ENCODE measurements around the gene PPP1R27.

The PPP1R27 gene

GRCh38 chr17:81822996-81823819 lies 11.6 kb downstream of the PPP1R27 start:
- Mint-ChIP-seq H3K4me3 (no peak overlapping the region), H3K36me3 (ENCODE audit: low read depth) (peaks cover under 1% of the 10 kb centered on the region), H3K27ac (no peak overlapping the region), H3K4me1 (peaks cover 4% of the 10 kb centered on the region), H3K9me3 (no peaks in the 10 kb centered on the region), H3K27me3 (peaks cover 1% of the 10 kb centered on the region)
- no peak for DNase-seq
- no peak for ATAC-seq

GRCh38 chr17:81822312-81822637 lies 12.6 kb downstream of the PPP1R27 start:
- Mint-ChIP-seq H3K36me3 (ENCODE audit: low read depth) (no peaks in the 10 kb centered on the region), H3K4me3 (no peak overlapping the region), H3K4me1 (peaks cover 4% of the 10 kb centered on the region), H3K27me3 (peaks cover 3% of the 10 kb centered on the region), H3K27ac (no peak overlapping the region), H3K9me3 (no peaks in the 10 kb centered on the region)
- no peak for ATAC-seq
- no peak for DNase-seq

- H3K9me3 Mint-ChIP-seq, result no peaks in the 10 kb centered on the region
- peaks cover 4% of the 10 kb centered on the region for H3K4me1 Mint-ChIP-seq
- ATAC-seq, result no peak
- no peaks in the 10 kb centered on the region for H3K36me3 Mint-ChIP-seq (ENCODE audit: low read depth)
- no peak overlapping the region for H3K4me3 Mint-ChIP-seq
- no peak overlapping the region for H3K27ac Mint-ChIP-seq
- peaks cover 5% of the 10 kb centered on the region for H3K27me3 Mint-ChIP-seq
- no peak for DNase-seq
These were observed 13.1 kb downstream of the PPP1R27 start for GRCh38 chr17:81821603-81822311.

- no peaks in the 10 kb centered on the region for H3K9me3 Mint-ChIP-seq
- H3K27ac Mint-ChIP-seq, result no peak overlapping the region
- peak; percentile 35 for ATAC-seq
- H3K36me3 Mint-ChIP-seq (ENCODE audit: low read depth), result no peaks in the 10 kb centered on the region
- H3K4me1 Mint-ChIP-seq, result peaks cover 3% of the 10 kb centered on the region
- no peak for DNase-seq
- H3K27me3 Mint-ChIP-seq, result peaks cover 9% of the 10 kb centered on the region
- no peak overlapping the region for H3K4me3 Mint-ChIP-seq
These were observed 13.7 kb downstream of the PPP1R27 start for GRCh38 chr17:81821147-81821546.

- Mint-ChIP-seq H3K9me3 (no peaks in the 10 kb centered on the region), H3K27me3 (peaks cover 10% of the 10 kb centered on the region), H3K27ac (no peak overlapping the region), H3K4me3 (no peak overlapping the region), H3K36me3 (ENCODE audit: low read depth) (no peaks in the 10 kb centered on the region), H3K4me1 (no peaks in the 10 kb centered on the region)
- ATAC-seq (no peak), DNase-seq (no peak)
These were observed 15.1 kb downstream of the PPP1R27 start for GRCh38 chr17:81819708-81820107.

GRCh38 chr17:81817758-81818147 lies 17.1 kb downstream of the PPP1R27 start:
- no peaks in the 10 kb centered on the region for H3K9me3 Mint-ChIP-seq
- H3K4me1 Mint-ChIP-seq, result no peaks in the 10 kb centered on the region
- ATAC-seq (no peak), DNase-seq (no peak)
- no peaks in the 10 kb centered on the region for H3K36me3 Mint-ChIP-seq (ENCODE audit: low read depth)
- H3K4me3 Mint-ChIP-seq, result no peak overlapping the region
- no peak overlapping the region for H3K27ac Mint-ChIP-seq
- peaks cover 10% of the 10 kb centered on the region for H3K27me3 Mint-ChIP-seq

GRCh38 chr17:81815646-81815986 lies 19.2 kb downstream of the PPP1R27 start:
- H3K4me3 Mint-ChIP-seq, result no peak overlapping the region
- no peak overlapping the region for H3K27ac Mint-ChIP-seq
- H3K4me1 Mint-ChIP-seq, result no peaks in the 10 kb centered on the region
- no peaks in the 10 kb centered on the region for H3K36me3 Mint-ChIP-seq (ENCODE audit: low read depth)
- DNase-seq (no peak), ATAC-seq (no peak)
- peaks cover 10% of the 10 kb centered on the region for H3K27me3 Mint-ChIP-seq
- H3K9me3 Mint-ChIP-seq, result no peaks in the 10 kb centered on the region

- ATAC-seq (no peak), DNase-seq (no peak)
- H3K27ac Mint-ChIP-seq, result no peak overlapping the region
- no peaks in the 10 kb centered on the region for H3K36me3 Mint-ChIP-seq (ENCODE audit: low read depth)
- no peak overlapping the region for H3K4me3 Mint-ChIP-seq
- H3K27me3 Mint-ChIP-seq, result peaks cover 10% of the 10 kb centered on the region
- no peaks in the 10 kb centered on the region for H3K4me1 Mint-ChIP-seq
- no peaks in the 10 kb centered on the region for H3K9me3 Mint-ChIP-seq
These were observed 19.9 kb downstream of the PPP1R27 start for GRCh38 chr17:81814748-81815645.

- no peaks in the 10 kb centered on the region for H3K9me3 Mint-ChIP-seq
- H3K4me3 Mint-ChIP-seq, result no peak overlapping the region
- DNase-seq, result no peak
- no peaks in the 10 kb centered on the region for H3K4me1 Mint-ChIP-seq
- no peak overlapping the region for H3K27ac Mint-ChIP-seq
- ATAC-seq, result no peak
- H3K36me3 Mint-ChIP-seq (ENCODE audit: low read depth), result no peaks in the 10 kb centered on the region
- peaks cover 17% of the 10 kb centered on the region for H3K27me3 Mint-ChIP-seq
These were observed 20.8 kb downstream of the PPP1R27 start for GRCh38 chr17:81813861-81814683.

GRCh38 chr17:81813371-81813684 lies 21.5 kb downstream of the PPP1R27 start:
- Mint-ChIP-seq H3K4me3 (no peak overlapping the region), H3K27ac (no peak overlapping the region), H3K9me3 (no peaks in the 10 kb centered on the region), H3K4me1 (no peaks in the 10 kb centered on the region), H3K27me3 (peaks cover 18% of the 10 kb centered on the region), H3K36me3 (ENCODE audit: low read depth) (no peaks in the 10 kb centered on the region)
- no peak for DNase-seq
- no peak for ATAC-seq

- no peak overlapping the region for H3K4me3 Mint-ChIP-seq
- H3K9me3 Mint-ChIP-seq, result no peaks in the 10 kb centered on the region
- no peaks in the 10 kb centered on the region for H3K36me3 Mint-ChIP-seq (ENCODE audit: low read depth)
- ATAC-seq, result no peak
- DNase-seq, result no peak
- H3K27me3 Mint-ChIP-seq, result peaks cover 17% of the 10 kb centered on the region
- H3K27ac Mint-ChIP-seq, result no peak overlapping the region
- no peaks in the 10 kb centered on the region for H3K4me1 Mint-ChIP-seq
These were observed 22.1 kb downstream of the PPP1R27 start for GRCh38 chr17:81812571-81813370.

GRCh38 chr17:81811705-81812570 lies 22.9 kb downstream of the PPP1R27 start:
- no peak for DNase-seq
- H3K4me1 Mint-ChIP-seq, result no peaks in the 10 kb centered on the region
- no peak for ATAC-seq
- H3K27me3 Mint-ChIP-seq, result peaks cover 18% of the 10 kb centered on the region
- H3K36me3 Mint-ChIP-seq (ENCODE audit: low read depth), result no peaks in the 10 kb centered on the region
- H3K9me3 Mint-ChIP-seq, result no peaks in the 10 kb centered on the region
- no peak overlapping the region for H3K27ac Mint-ChIP-seq
- no peak overlapping the region for H3K4me3 Mint-ChIP-seq

Measured in activated naive CD8-positive, alpha-beta T cell treated with anti-CD3 and anti-CD28 coated beads, Interleukin-2, amount 50 U/mL, for 24 hours (primary cell).